Brain microvascular endothelial cell (primary cell): ENCODE data around the gene TSPOAP1.

Experiments used
- DNase-seq: peaks from one replicate; pipeline ENCODE4 v3.0.0-alpha.2; 2020
- H3K27ac ChIP-seq: fragments of 250-450 bp; sonication (Bioruptor Pico); 2 replicates; pipeline ENCODE4 v1.5.1; 2020; ENCODE audit warnings: mild to moderate bottlenecking, moderate library complexity
- H3K27me3 ChIP-seq: fragments of 250-450 bp; sonication (Bioruptor Pico); replicated peaks from 2 replicates; pipeline ENCODE4 v1.5.1; 2020; ENCODE audit warnings: mild to moderate bottlenecking
- H3K36me3 ChIP-seq: fragments of 250-450 bp; sonication (Bioruptor Pico); replicated peaks from 2 replicates; pipeline ENCODE4 v1.5.1; 2020; ENCODE audit warnings: mild to moderate bottlenecking
- H3K4me3 ChIP-seq: 2 replicates; pipeline ENCODE4 v1.5.1; 2011; ENCODE audit warnings: low read depth, mild to moderate bottlenecking, control low read depth, low read length, moderate library complexity
- in situ Hi-C: cut with HindIII; loops from 2 replicates; pipeline ENCODE4 v1.10.0; 2017; ENCODE audit warnings: low sequenced_read_pairs, low pct_ligation_motif_present
- TF ChIP-seq, protein P1 (sequence below): IDR thresholded peaks from 2 replicates; pipeline ENCODE4 v1.5.1; 2011; ENCODE audit warnings: low read depth, mild to moderate bottlenecking, moderate library complexity, low read length, control low read depth, inconsistent platforms; ENCODE audit errors: missing control alignments

The TSPOAP1 gene

DNA sequence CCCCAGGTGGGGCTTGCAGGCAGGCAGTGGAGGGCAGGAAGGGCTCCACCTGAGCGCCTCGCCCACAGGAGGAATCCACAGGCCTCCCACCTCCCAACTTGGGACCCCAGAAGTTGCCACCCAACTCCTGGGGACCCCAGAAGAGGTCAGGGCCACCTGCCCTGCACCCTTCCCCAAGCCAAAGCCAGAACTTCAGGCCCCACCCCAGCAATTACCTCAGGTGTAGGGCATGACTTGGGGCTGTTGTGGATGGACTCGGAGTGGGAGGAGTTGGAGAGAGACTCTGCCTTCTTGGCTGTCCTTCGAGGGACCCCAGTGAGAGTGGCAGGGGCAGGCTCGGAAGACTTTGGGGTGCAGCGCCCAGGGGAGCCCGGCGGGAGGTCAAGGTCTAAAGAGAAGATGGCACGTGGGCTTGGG is 10.5 kb downstream of the TSPOAP1 start:
- in situ Hi-C loops, result no loop called here
- TF ChIP-seq, protein P1, sequence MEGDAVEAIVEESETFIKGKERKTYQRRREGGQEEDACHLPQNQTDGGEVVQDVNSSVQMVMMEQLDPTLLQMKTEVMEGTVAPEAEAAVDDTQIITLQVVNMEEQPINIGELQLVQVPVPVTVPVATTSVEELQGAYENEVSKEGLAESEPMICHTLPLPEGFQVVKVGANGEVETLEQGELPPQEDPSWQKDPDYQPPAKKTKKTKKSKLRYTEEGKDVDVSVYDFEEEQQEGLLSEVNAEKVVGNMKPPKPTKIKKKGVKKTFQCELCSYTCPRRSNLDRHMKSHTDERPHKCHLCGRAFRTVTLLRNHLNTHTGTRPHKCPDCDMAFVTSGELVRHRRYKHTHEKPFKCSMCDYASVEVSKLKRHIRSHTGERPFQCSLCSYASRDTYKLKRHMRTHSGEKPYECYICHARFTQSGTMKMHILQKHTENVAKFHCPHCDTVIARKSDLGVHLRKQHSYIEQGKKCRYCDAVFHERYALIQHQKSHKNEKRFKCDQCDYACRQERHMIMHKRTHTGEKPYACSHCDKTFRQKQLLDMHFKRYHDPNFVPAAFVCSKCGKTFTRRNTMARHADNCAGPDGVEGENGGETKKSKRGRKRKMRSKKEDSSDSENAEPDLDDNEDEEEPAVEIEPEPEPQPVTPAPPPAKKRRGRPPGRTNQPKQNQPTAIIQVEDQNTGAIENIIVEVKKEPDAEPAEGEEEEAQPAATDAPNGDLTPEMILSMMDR, result no peak
- Histone ChIP-seq H3K4me3 (no peak overlapping the region), H3K27ac (no peak overlapping the region), H3K36me3 (no peaks in the 10 kb centered on the region), H3K27me3 (no peaks in the 10 kb centered on the region)
- no peak for DNase-seq

GRCh38 chr17:58317421-58318064 is 11.1 kb downstream of the TSPOAP1 start:
- peak; percentile 39 for DNase-seq
- Histone ChIP-seq H3K27ac (no peak overlapping the region), H3K27me3 (no peaks in the 10 kb centered on the region), H3K36me3 (no peaks in the 10 kb centered on the region), H3K4me3 (no peak overlapping the region)
- TF ChIP-seq, protein P1, result peak; percentile 86
- in situ Hi-C loops, result no loop called here

DNA sequence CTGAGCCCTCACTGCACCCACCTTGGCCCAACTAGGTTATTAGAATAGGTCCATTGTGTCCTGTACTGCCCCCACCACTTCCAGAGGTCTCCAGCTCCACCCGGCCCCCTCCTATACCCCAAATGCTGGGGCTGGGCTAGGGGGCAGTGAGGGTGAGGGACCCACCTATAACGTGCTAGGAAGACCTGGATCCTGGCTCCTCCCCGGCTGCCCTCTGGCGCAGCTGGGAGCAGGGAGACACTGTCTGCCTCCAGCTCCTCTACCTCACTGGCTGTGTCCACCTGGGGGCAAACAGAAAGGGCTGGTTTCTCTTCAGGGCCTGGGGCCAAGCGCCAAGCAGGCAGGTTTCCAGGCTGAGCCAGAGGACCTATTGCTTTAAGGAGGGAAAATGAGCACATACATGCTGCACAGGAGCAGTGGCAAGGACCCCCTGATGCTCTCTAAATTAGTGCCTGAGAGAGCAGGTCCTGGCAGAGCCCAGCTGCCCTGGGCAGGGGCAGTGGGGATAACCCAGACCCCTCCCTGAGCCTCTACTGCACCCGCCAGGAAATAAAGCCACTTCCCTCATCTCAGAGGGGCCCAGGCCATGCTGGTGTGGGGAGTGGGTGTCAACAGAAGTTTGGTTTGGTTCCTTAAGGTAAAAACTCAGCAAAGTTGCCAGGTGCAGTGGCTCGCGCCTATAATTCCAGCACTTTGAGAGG is 12.2 kb downstream of the TSPOAP1 start:
- TF ChIP-seq, protein P1, result no peak
- H3K27me3 ChIP-seq, result no peaks in the 10 kb centered on the region
- in situ Hi-C loops, result no loop called here
- H3K36me3 ChIP-seq, result no peaks in the 10 kb centered on the region
- no peak for DNase-seq
- H3K4me3 ChIP-seq, result no peak overlapping the region
- H3K27ac ChIP-seq, result no peak overlapping the region

DNA sequence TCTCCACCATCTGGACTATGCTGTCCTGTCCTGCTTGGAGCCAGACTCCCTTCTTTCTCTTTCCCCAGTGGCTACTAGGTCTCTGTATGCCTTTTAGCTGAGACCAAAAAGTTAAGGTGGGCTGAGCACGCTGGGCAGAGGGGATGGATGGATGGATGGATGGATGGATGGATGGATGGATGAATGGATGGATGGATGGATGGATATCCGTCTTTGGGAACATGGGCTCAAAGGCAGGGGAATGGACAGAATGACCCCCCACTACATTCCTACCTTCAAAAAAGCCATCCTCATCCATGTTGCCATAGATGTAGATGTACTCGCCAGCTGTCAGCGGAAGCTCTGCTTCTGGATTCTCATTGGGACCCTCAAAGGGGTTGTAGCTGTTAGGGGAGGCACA is 12.8 kb downstream of the TSPOAP1 start:
- in situ Hi-C loops, result no loop called here
- no peak for DNase-seq

DNA sequence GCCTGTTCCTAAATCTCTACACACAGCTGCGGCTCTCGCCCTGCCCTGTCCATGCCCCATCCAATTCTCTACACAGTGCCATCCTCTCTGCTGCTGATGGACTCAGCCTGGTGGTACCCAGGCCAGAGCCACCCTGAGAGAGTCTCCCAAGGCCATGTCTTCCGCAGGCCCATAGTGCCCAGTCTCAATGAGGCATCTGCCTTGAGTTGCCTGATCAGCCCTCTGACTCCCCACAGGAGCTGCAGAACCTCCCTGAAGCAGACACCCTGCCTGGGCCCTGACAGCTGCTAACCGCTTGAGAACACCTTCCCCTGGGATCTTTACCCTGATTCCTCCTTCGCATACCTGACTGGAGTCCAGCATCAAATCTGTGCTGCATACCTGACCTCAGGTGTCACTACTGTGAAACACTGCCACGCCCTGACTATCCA is 13.3 kb downstream of the TSPOAP1 start:
- no peak overlapping the region for H3K27ac ChIP-seq
- no peak for DNase-seq
- H3K4me3 ChIP-seq, result no peak overlapping the region
- in situ Hi-C loops, result no loop called here
- TF ChIP-seq, protein P1, result no peak
- no peaks in the 10 kb centered on the region for H3K27me3 ChIP-seq
- no peaks in the 10 kb centered on the region for H3K36me3 ChIP-seq

More for the DNA sequence above, 12.8 kb downstream of the TSPOAP1 start:
- Histone ChIP-seq H3K36me3 (no peaks in the 10 kb centered on the region), H3K27ac (no peak overlapping the region), H3K4me3 (no peak overlapping the region), H3K27me3 (no peaks in the 10 kb centered on the region)
- TF ChIP-seq, protein P1, result no peak
